HEK293T (cell line): Measurements from ENCODE around the gene PPP5C.

Source experiments
- CTCF ChIA-PET: fragments of 350-600 bp; formaldehyde crosslinking; extraction: SDS; loops from one replicate; lab custom pipeline; 2021; ENCODE audit warnings: antibody characterized with exemption, inconsistent platforms; lab: Yijun Ruan, JAX
- POLR2A ChIA-PET: fragments of 350-600 bp; formaldehyde crosslinking; extraction: SDS; loops from one replicate; lab custom pipeline; 2020; ENCODE audit warnings: antibody characterized with exemption, inconsistent platforms; lab: Yijun Ruan, JAX
- DNase-seq: peaks from one replicate; pipeline ENCODE4 v3.0.0; 2012; ENCODE audit warnings: mixed read lengths; ENCODE audit errors: extremely low spot score
- ARNT ChIP-seq: fragments of 450-650 bp; IDR thresholded peaks from 2 replicates; pipeline ENCODE4 v1.6.1; 2017; ENCODE audit warnings: mild to moderate bottlenecking
- BHLHE40 ChIP-seq: fragments of 450-650 bp; IDR thresholded peaks from 2 replicates; pipeline ENCODE4 v1.6.1; 2016; ENCODE audit warnings: mild to moderate bottlenecking, moderate library complexity, borderline replicate concordance
- CTBP1 ChIP-seq: fragments of 450-650 bp; IDR thresholded peaks from 2 replicates; pipeline ENCODE4 v1.6.1; 2016; ENCODE audit warnings: borderline replicate concordance
- ELF4 ChIP-seq: fragments of 450-650 bp; IDR thresholded peaks from 2 replicates; pipeline ENCODE4 v1.6.1; 2017; ENCODE audit warnings: antibody characterized with exemption
- FOXA1 ChIP-seq: fragments of 450-650 bp; IDR thresholded peaks from 2 replicates; pipeline ENCODE4 v1.6.1; 2016; ENCODE audit warnings: mild to moderate bottlenecking
- FOXK2 ChIP-seq: fragments of 450-650 bp; IDR thresholded peaks from 2 replicates; pipeline ENCODE4 v1.6.1; 2016; ENCODE audit warnings: mild to moderate bottlenecking
- FOXM1 ChIP-seq: fragments of 450-650 bp; IDR thresholded peaks from 2 replicates; pipeline ENCODE4 v1.6.1; 2017; ENCODE audit warnings: mild to moderate bottlenecking, borderline replicate concordance
- HDGF ChIP-seq: fragments of 450-650 bp; IDR thresholded peaks from 2 replicates; pipeline ENCODE4 v1.6.1; 2017; ENCODE audit warnings: antibody characterized with exemption, borderline replicate concordance
- L3MBTL2 ChIP-seq: fragments of 450-650 bp; conservative IDR thresholded peaks from 2 replicates; pipeline ENCODE4 v1.6.1; 2016; ENCODE audit warnings: mild to moderate bottlenecking
- LEF1 ChIP-seq: fragments of 450-650 bp; IDR thresholded peaks from 2 replicates; pipeline ENCODE4 v1.6.1; 2017; ENCODE audit warnings: mild to moderate bottlenecking, borderline replicate concordance
- NFRKB ChIP-seq: fragments of 450-650 bp; IDR thresholded peaks from 2 replicates; pipeline ENCODE4 v1.6.1; 2016; ENCODE audit warnings: mild to moderate bottlenecking, moderate library complexity
- SP1 ChIP-seq: fragments of 450-650 bp; IDR thresholded peaks from 2 replicates; pipeline ENCODE4 v1.6.1; 2017
- SUZ12 ChIP-seq: fragments of 450-650 bp; IDR thresholded peaks from 2 replicates; pipeline ENCODE4 v1.6.1; 2016; ENCODE audit warnings: mild to moderate bottlenecking
- TARDBP ChIP-seq: fragments of 450-650 bp; IDR thresholded peaks from 2 replicates; pipeline ENCODE4 v1.6.1; 2016
- ZNF384 ChIP-seq: fragments of 450-650 bp; IDR thresholded peaks from 2 replicates; pipeline ENCODE4 v1.6.1; 2016
- TF ChIP-seq, protein P1 (sequence below): fragments of 450-650 bp; IDR thresholded peaks from 2 replicates; pipeline ENCODE4 v1.6.1; 2016

The PPP5C gene

DNA sequence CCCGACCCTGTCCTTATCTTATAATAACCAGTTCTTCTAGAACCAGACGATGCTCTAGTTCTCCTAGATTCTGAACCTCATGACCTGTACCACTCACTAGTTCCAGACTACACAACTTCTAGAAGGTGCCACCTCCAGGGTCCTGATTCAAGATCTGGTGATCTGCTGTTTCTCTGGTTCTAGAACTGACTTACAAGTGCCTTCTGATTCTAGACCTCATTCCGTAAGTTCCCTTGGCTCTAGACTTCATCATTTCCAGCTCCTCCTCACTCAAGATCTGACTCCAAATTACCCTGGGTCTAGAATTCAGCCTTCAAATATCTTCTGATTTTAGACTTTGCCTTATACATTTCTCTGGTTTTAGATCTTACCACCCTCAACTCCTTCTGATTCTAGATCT, 5.0 kb upstream of the PPP5C start:
- POLR2A ChIA-PET, result no interaction called here
- no peak for DNase-seq
- CTCF ChIA-PET, result no interaction called here
- TF ChIP-seq ELF4 (no peak), SUZ12 (no peak), TARDBP (no peak), BHLHE40 (no peak), FOXA1 (no peak), FOXM1 (no peak), NFRKB (no peak), CTBP1 (no peak), ZNF384 (no peak), LEF1 (no peak), L3MBTL2 (no peak)
- TF ChIP-seq, protein P1, sequence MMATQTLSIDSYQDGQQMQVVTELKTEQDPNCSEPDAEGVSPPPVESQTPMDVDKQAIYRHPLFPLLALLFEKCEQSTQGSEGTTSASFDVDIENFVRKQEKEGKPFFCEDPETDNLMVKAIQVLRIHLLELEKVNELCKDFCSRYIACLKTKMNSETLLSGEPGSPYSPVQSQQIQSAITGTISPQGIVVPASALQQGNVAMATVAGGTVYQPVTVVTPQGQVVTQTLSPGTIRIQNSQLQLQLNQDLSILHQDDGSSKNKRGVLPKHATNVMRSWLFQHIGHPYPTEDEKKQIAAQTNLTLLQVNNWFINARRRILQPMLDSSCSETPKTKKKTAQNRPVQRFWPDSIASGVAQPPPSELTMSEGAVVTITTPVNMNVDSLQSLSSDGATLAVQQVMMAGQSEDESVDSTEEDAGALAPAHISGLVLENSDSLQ, result no peak

DNA sequence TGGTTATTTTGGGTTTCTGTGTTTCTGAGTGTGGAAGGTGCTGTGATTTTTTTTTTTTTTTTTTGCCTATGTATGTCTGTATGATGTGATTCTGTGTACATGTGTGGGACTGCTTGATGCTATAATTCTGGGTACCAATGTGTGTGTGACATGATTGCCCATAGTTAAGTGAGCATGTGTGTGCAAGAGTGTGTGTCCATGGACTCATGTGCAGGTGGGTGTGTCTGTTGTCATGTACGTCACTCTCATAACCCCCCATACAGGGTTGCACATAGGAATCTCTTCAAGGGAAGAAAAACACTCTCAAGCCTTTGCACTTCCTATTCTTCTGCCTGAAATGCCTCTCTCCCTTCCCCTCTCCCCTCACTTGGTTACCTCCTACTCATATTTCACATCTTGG, 2.5 kb upstream of the PPP5C start:
- POLR2A ChIA-PET, result no interaction called here
- CTCF ChIA-PET, result no interaction called here
- DNase-seq, result no peak
- TF ChIP-seq LEF1, result no peak
- TF ChIP-seq, protein P1, result no peak
- TF ChIP-seq SP1, result no peak

DNA sequence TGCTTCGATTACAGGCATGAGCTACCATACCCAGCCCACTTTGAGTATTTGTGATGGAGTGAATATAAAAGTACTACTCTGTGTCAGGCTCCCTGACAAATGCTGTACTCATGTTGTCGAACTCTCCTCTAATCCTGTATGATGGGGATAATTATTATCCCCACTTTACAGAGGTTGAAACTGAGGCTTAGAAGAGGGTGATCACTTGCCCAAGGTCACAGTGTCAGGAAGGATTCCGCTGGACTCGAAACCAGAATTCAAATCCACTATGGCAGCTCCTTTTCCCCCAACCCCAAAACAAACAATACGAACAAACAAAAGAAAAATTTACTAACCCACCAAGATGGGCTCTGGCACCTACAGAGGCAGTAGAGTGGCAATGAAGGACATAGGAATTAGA, 1.7 kb upstream of the PPP5C start:
- DNase-seq, result no peak
- TF ChIP-seq, protein P1, result no peak
- TF ChIP-seq TARDBP (no peak), FOXK2 (no peak), ARNT (no peak), HDGF (no peak), NFRKB (no peak), L3MBTL2 (no peak), SUZ12 (no peak), SP1 (no peak), CTBP1 (no peak), BHLHE40 (no peak), ELF4 (no peak), FOXA1 (no peak), ZNF384 (no peak), FOXM1 (no peak), LEF1 (no peak)
- CTCF ChIA-PET, result no interaction called here
- POLR2A ChIA-PET, result no interaction called here

DNA sequence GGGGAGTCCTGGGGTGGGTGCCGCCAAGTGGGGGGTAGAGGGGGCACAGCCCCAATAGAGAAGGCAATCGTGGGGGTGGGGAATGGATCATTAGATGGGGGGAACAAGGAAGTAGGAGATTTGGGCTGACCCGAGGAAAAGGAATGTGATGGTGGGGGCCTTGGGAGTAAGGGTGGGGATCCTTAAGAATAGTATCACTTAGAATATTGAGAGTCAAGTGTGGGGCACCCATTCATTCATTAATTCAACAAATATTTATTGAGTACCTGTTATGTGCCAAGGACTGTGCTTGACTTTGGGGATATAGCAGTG, 641 bp downstream of the PPP5C start:
- TF ChIP-seq, protein P1, result no peak
- TF ChIP-seq LEF1, result no peak
- no peak for TF ChIP-seq FOXA1
- TF ChIP-seq SUZ12, result no peak
- TF ChIP-seq TARDBP, result no peak
- TF ChIP-seq ZNF384, result no peak
- TF ChIP-seq FOXK2, result no peak
- no peak for TF ChIP-seq NFRKB
- no peak for TF ChIP-seq ARNT
- no peak for TF ChIP-seq HDGF
- CTCF ChIA-PET, result interaction anchor here (0.6 to 1.2 kb wide), 6 partner anchors 10 to 151 kb away, joined by 3 to 6 read pairs (median 4); no protein-coding TSS in a partner anchor
- POLR2A ChIA-PET, result interaction anchor here (1.4 to 2.0 kb wide), 2 partner anchors 48 to 66 kb away, joined by 5 to 9 read pairs; partner anchors contain the start of gene CCDC8
- DNase-seq, result no peak

DNA sequence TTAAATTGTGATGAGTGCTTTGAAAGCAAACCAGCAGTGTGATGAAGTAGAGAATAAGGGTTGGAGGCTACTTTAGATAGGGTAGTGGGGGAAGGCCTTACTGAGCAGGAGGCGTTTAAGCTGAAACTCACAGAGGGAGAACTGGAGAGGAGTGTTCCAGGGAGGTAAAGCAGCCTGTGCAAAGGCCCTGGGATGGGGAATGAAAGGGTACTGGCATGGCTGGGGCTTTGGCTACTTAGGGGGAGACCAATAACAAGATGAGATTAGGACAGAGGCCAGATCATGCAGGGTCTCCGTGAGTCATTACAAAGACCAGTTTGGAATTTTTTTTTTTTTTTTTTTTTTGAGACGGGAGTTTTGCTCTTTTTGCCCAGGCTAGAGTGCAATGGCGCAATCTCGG, 1.1 kb downstream of the PPP5C start:
- POLR2A ChIA-PET, result no interaction called here

More for the DNA sequence above, 1.1 kb downstream of the PPP5C start:
- DNase-seq, result no peak
- TF ChIP-seq, protein P1, result no peak
- CTCF ChIA-PET, result interaction anchor here (0.6 to 1.2 kb wide), 8 partner anchors 9 to 214 kb away, joined by 3 to 6 read pairs (median 4); no protein-coding TSS in a partner anchor
